Gastroesophageal sphincter (tissue), 3 donors: ENCODE measurements around the gene LIPC.

Source experiments
- POLR2A ChIP-seq, 2 donors: fragments of 450-650 bp; IDR thresholded peaks; one replicate each; pipeline ENCODE4 v1.6.1; 2017; ENCODE audit warnings: antibody characterized with exemption in 2 of 2, mild to moderate bottlenecking in 2 of 2, moderate library complexity in 1 of 2
- POLR2AphosphoS5 ChIP-seq: sonication (generic); formaldehyde crosslinking; IDR thresholded peaks from one replicate; pipeline ENCODE4 v1.6.1; 2017; ENCODE audit warnings: antibody characterized with exemption
- TF ChIP-seq, protein P1 (sequence below), 4 experiments: fragments of 200-600 bp in 2 of 4; fragments of 450-650 bp in 2 of 4; sonication (generic) in 1 of 4; IDR thresholded peaks; one replicate each; pipeline ENCODE4 v1.5.1; 2017 to 2019; ENCODE audit warnings: antibody characterized with exemption in 4 of 4, mild to moderate bottlenecking in 2 of 4, moderate library complexity in 2 of 4

- no peak for TF ChIP-seq POLR2A (IDR thresholded peaks at IDR 0.05)
- TF ChIP-seq, protein P1, sequence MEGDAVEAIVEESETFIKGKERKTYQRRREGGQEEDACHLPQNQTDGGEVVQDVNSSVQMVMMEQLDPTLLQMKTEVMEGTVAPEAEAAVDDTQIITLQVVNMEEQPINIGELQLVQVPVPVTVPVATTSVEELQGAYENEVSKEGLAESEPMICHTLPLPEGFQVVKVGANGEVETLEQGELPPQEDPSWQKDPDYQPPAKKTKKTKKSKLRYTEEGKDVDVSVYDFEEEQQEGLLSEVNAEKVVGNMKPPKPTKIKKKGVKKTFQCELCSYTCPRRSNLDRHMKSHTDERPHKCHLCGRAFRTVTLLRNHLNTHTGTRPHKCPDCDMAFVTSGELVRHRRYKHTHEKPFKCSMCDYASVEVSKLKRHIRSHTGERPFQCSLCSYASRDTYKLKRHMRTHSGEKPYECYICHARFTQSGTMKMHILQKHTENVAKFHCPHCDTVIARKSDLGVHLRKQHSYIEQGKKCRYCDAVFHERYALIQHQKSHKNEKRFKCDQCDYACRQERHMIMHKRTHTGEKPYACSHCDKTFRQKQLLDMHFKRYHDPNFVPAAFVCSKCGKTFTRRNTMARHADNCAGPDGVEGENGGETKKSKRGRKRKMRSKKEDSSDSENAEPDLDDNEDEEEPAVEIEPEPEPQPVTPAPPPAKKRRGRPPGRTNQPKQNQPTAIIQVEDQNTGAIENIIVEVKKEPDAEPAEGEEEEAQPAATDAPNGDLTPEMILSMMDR (IDR thresholded peaks at IDR 0.05), result no peak
- TF ChIP-seq POLR2AphosphoS5, result no peak
These were observed 119.4 kb downstream of the LIPC start for GRCh38 chr15:58551084-58551763.
